Mesendoderm (in vitro differentiated cells): ENCODE data around the gene MCM7.

Experiments
- DNase-seq: peaks from one replicate; pipeline ENCODE4 v3.0.0; 2013
- H2AK5ac ChIP-seq: 2 replicates; pipeline ENCODE4 v1.6.1; 2013; ENCODE audit warnings: low read length, inconsistent platforms
- H2BK120ac ChIP-seq: 2 replicates; pipeline ENCODE4 v1.6.1; 2013; ENCODE audit warnings: low read depth, mild to moderate bottlenecking, low read length, moderate library complexity, mixed read lengths
- H2BK15ac ChIP-seq: replicated peaks from 2 replicates; pipeline ENCODE4 v1.6.1; 2013; ENCODE audit warnings: low read depth, mild to moderate bottlenecking, moderate library complexity
- H2BK5ac ChIP-seq: 2 replicates; pipeline ENCODE4 v1.6.1; 2013; ENCODE audit warnings: low read length, inconsistent platforms
- H3K18ac ChIP-seq: 2 replicates; pipeline ENCODE4 v1.6.1; 2013; ENCODE audit warnings: mild to moderate bottlenecking, low read length, mixed read lengths
- H3K23ac ChIP-seq: one replicate; pipeline ENCODE4 v1.6.1; 2013; ENCODE audit warnings: low read length
- H3K27ac ChIP-seq: 2 replicates; pipeline ENCODE4 v1.5.1; 2013; ENCODE audit warnings: low read depth, mild to moderate bottlenecking, inconsistent platforms, low read length, moderate library complexity
- H3K27me3 ChIP-seq: 2 replicates; pipeline ENCODE4 v1.6.1; 2013; ENCODE audit warnings: low read length, control low read depth, mild to moderate bottlenecking, inconsistent platforms; ENCODE audit not compliant: insufficient read depth, poor library complexity
- H3K36me3 ChIP-seq: 2 replicates; pipeline ENCODE4 v1.6.1; 2013; ENCODE audit warnings: low read length, inconsistent platforms; ENCODE audit not compliant: control insufficient read depth, insufficient read depth
- H3K4ac ChIP-seq: one replicate; pipeline ENCODE4 v1.6.1; 2013; ENCODE audit warnings: low read depth, mild to moderate bottlenecking, low read length, moderate library complexity
- H3K4me1 ChIP-seq: 2 replicates; pipeline ENCODE4 v1.6.1; 2013; ENCODE audit warnings: low read depth, low read length, inconsistent platforms; ENCODE audit not compliant: control insufficient read depth
- H3K4me2 ChIP-seq: 2 replicates; pipeline ENCODE4 v1.6.1; 2013; ENCODE audit warnings: low read length
- H3K4me3 ChIP-seq: 2 replicates; pipeline ENCODE4 v1.5.1; 2013; ENCODE audit warnings: mild to moderate bottlenecking, low read length
- H3K56ac ChIP-seq: one replicate; pipeline ENCODE4 v1.6.1; 2013; ENCODE audit warnings: low read length
- H3K79me1 ChIP-seq: 2 replicates; pipeline ENCODE4 v1.6.1; 2013; ENCODE audit warnings: low read length, inconsistent platforms
- H3K79me2 ChIP-seq: 2 replicates; pipeline ENCODE4 v1.6.1; 2013; ENCODE audit warnings: mild to moderate bottlenecking, low read length; ENCODE audit not compliant: control insufficient read depth, insufficient read depth
- H3K9ac ChIP-seq: 2 replicates; pipeline ENCODE4 v1.6.1; 2013; ENCODE audit warnings: low read length, inconsistent platforms
- H4K5ac ChIP-seq: one replicate; pipeline ENCODE4 v1.6.1; 2013; ENCODE audit warnings: low read length
- H4K8ac ChIP-seq: one replicate; pipeline ENCODE4 v1.6.1; 2013; ENCODE audit warnings: low read depth, mild to moderate bottlenecking, control low read depth, low read length, moderate library complexity
- WGBS: extraction: QIAGEN DNeasy Blood & Tissue Kit; methylation state at CpG from one replicate; pipeline ENCODE4 v1.1.7; 2013; ENCODE audit warnings: low lambda C conversion rate, missing lambda C conversion rate; ENCODE audit not compliant: insufficient coverage; ENCODE audit errors: extremely low coverage; 5-methylcytosine and 5-hydroxymethylcytosine counted together

MCM7 gene

DNA sequence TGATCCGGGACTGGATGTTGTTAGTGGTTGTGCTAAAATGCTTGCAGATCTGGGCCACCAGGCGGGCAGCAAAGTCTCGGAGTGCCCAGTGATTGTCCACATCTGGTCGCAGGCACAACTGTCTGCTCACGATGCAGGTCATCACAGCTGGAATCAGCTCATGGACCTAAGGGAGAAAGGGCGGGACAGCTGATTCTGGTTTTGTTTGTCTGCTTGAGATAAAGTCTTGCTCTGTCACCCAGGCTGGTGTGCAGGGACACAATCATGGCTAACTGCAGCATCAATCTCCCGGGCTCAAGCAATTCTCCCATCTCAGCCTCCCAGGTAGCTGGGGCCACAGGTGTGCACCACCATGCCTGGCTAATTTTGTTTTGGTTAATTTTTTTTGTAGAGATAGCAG is 10.0 kb upstream of the MCM7 start:
- H3K27me3 ChIP-seq, result no peaks in the 10 kb centered on the region
- peaks cover 3% of the 10 kb centered on the region for H3K36me3 ChIP-seq
- H2BK15ac ChIP-seq, result no peak overlapping the region
- H2BK120ac ChIP-seq, result no peak overlapping the region
- DNase-seq, result no peak
- no peak overlapping the region for H3K4me2 ChIP-seq
- H4K8ac ChIP-seq, result no peak overlapping the region
- no peak overlapping the region for H2BK5ac ChIP-seq
- H4K5ac ChIP-seq, result no peak overlapping the region
- H3K18ac ChIP-seq, result no peak overlapping the region
- no peak overlapping the region for H3K56ac ChIP-seq
- WGBS, result no CpG with 5 or more reads among the region's 7 CpGs
- no peaks in the 10 kb centered on the region for H3K79me1 ChIP-seq
- H3K27ac ChIP-seq, result no peak overlapping the region
- H3K9ac ChIP-seq, result no peak overlapping the region
- H3K4me3 ChIP-seq, result no peak overlapping the region
- H2AK5ac ChIP-seq, result no peak overlapping the region
- H3K23ac ChIP-seq, result no peak overlapping the region
- no peaks in the 10 kb centered on the region for H3K79me2 ChIP-seq
- H3K4me1 ChIP-seq, result no peaks in the 10 kb centered on the region
- H3K4ac ChIP-seq, result no peak overlapping the region

GRCh38 chr7:100109521-100110163 is 8.4 kb upstream of the MCM7 start:
- Histone ChIP-seq H2BK120ac (no peak overlapping the region), H3K4me1 (no peaks in the 10 kb centered on the region)
- WGBS, result no CpG with 5 or more reads among the region's 12 CpGs

GRCh38 chr7:100107890-100108289 is 6.7 kb upstream of the MCM7 start:
- peaks cover 2% of the 10 kb centered on the region for H3K79me1 ChIP-seq
- H3K27me3 ChIP-seq, result no peaks in the 10 kb centered on the region
- no peak overlapping the region for H2BK120ac ChIP-seq
- no peak overlapping the region for H3K23ac ChIP-seq
- no peak overlapping the region for H3K4ac ChIP-seq
- no peak for DNase-seq
- no peaks in the 10 kb centered on the region for H3K79me2 ChIP-seq
- no peak overlapping the region for H3K9ac ChIP-seq
- no peaks in the 10 kb centered on the region for H3K4me1 ChIP-seq
- H3K56ac ChIP-seq, result no peak overlapping the region
- no peak overlapping the region for H2BK5ac ChIP-seq
- no peak overlapping the region for H3K18ac ChIP-seq
- no peak overlapping the region for H2BK15ac ChIP-seq
- no CpG with 5 or more reads among the region's 11 CpGs for WGBS
- H2AK5ac ChIP-seq, result no peak overlapping the region
- no peak overlapping the region for H3K4me3 ChIP-seq
- H3K27ac ChIP-seq, result no peak overlapping the region
- H4K8ac ChIP-seq, result no peak overlapping the region
- H3K4me2 ChIP-seq, result no peak overlapping the region
- H3K36me3 ChIP-seq, result peaks cover 3% of the 10 kb centered on the region
- H4K5ac ChIP-seq, result no peak overlapping the region

More at GRCh38 chr7:100109521-100110163, 8.4 kb upstream of the MCM7 start:
- Histone ChIP-seq H3K23ac (no peak overlapping the region), H2BK15ac (no peak overlapping the region), H3K56ac (no peak overlapping the region), H3K18ac (no peak overlapping the region), H3K79me2 (no peaks in the 10 kb centered on the region), H3K36me3 (peaks cover 3% of the 10 kb centered on the region), H3K4me3 (no peak overlapping the region), H3K79me1 (no peaks in the 10 kb centered on the region), H3K4ac (no peak overlapping the region), H3K27ac (no peak overlapping the region), H4K8ac (no peak overlapping the region), H2BK5ac (no peak overlapping the region), H3K9ac (no peak overlapping the region), H3K27me3 (no peaks in the 10 kb centered on the region), H4K5ac (no peak overlapping the region), H2AK5ac (no peak overlapping the region), H3K4me2 (no peak overlapping the region)
- DNase-seq, result no peak

DNA sequence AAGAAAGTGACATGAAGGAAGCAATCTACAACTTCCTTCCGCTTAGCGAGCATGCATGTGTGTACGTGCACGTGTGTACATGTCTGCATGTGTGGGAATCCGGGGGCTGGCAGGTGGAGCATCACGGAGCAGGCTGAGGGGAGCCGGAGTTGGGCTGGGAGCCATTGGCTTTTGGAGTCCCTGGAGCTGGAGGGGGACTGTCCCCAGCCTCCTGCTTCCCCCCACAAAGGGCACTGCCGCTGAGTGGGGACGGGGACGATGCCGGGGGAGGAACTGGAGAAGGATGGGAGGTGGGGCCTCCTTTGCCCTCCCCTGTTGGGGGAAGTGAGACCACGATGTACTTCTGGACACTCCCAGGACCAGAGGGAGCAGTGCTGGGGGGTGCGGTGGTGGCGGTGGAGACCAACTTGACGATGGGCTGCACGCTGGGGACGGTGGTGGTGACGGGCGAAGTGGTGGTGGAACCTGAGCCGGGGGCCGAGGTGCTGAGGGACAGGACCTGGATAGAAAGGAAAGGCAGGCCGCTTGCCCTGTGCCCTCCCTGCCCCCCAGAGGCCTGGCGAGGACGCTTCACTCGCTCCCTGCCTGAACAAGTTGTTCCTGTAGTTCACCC is 6.0 kb upstream of the MCM7 start:
- Histone ChIP-seq H4K8ac (no peak overlapping the region), H3K23ac (no peak overlapping the region), H3K36me3 (peaks cover 3% of the 10 kb centered on the region), H3K79me1 (peaks cover 4% of the 10 kb centered on the region), H2BK5ac (no peak overlapping the region), H3K18ac (no peak overlapping the region), H3K4me2 (no peak overlapping the region), H2AK5ac (no peak overlapping the region), H3K4me3 (no peak overlapping the region), H3K4me1 (no peaks in the 10 kb centered on the region), H3K56ac (no peak overlapping the region), H2BK120ac (no peak overlapping the region), H2BK15ac (no peak overlapping the region), H3K27me3 (no peaks in the 10 kb centered on the region), H3K9ac (no peak overlapping the region), H3K4ac (no peak overlapping the region), H3K27ac (no peak overlapping the region), H4K5ac (no peak overlapping the region), H3K79me2 (peaks cover 2% of the 10 kb centered on the region)
- no peak for DNase-seq
- no CpG with 5 or more reads among the region's 25 CpGs for WGBS

GRCh38 chr7:100106633-100107032 is 5.4 kb upstream of the MCM7 start:
- H3K4ac ChIP-seq, result no peak overlapping the region
- H3K18ac ChIP-seq, result no peak overlapping the region
- H3K27ac ChIP-seq, result no peak overlapping the region
- H3K4me1 ChIP-seq, result no peaks in the 10 kb centered on the region
- H3K27me3 ChIP-seq, result no peaks in the 10 kb centered on the region
- no peak overlapping the region for H2BK120ac ChIP-seq
- no peak overlapping the region for H3K56ac ChIP-seq
- H4K8ac ChIP-seq, result no peak overlapping the region
- H3K4me2 ChIP-seq, result no peak overlapping the region
- no peak overlapping the region for H2BK5ac ChIP-seq
- H3K79me2 ChIP-seq, result peaks cover 2% of the 10 kb centered on the region
- no peak overlapping the region for H3K4me3 ChIP-seq
- no peak overlapping the region for H2BK15ac ChIP-seq
- H2AK5ac ChIP-seq, result no peak overlapping the region
- no CpG with 5 or more reads among the region's 17 CpGs for WGBS
- no peak overlapping the region for H3K9ac ChIP-seq
- H3K23ac ChIP-seq, result no peak overlapping the region
- H3K79me1 ChIP-seq, result peaks cover 4% of the 10 kb centered on the region
- peaks cover 3% of the 10 kb centered on the region for H3K36me3 ChIP-seq
- no peak for DNase-seq
- no peak overlapping the region for H4K5ac ChIP-seq

GRCh38 chr7:100105534-100105933 is 4.3 kb upstream of the MCM7 start:
- H3K56ac ChIP-seq, result no peak overlapping the region
- H3K79me1 ChIP-seq, result peaks cover 4% of the 10 kb centered on the region
- H3K18ac ChIP-seq, result no peak overlapping the region
- H3K27me3 ChIP-seq, result no peaks in the 10 kb centered on the region
- no peak overlapping the region for H4K8ac ChIP-seq
- DNase-seq, result no peak
- H3K4ac ChIP-seq, result no peak overlapping the region
- no peak overlapping the region for H3K4me2 ChIP-seq
- H2BK120ac ChIP-seq, result no peak overlapping the region
- no peak overlapping the region for H3K23ac ChIP-seq
- peaks cover 6% of the 10 kb centered on the region for H3K79me2 ChIP-seq
- H3K4me1 ChIP-seq, result no peaks in the 10 kb centered on the region
- H3K27ac ChIP-seq, result no peak overlapping the region
- no peak overlapping the region for H2BK5ac ChIP-seq
- no peak overlapping the region for H3K9ac ChIP-seq
- WGBS, result no CpG with 5 or more reads among the region's 4 CpGs
- H3K36me3 ChIP-seq, result peaks cover 3% of the 10 kb centered on the region
- no peak overlapping the region for H4K5ac ChIP-seq
- H3K4me3 ChIP-seq, result no peak overlapping the region
- no peak overlapping the region for H2BK15ac ChIP-seq
- H2AK5ac ChIP-seq, result no peak overlapping the region
